Effector memory CD8-positive, alpha-beta T cell (primary cell): ENCODE data around the gene FRAS1.
A peak's percentile ranks its signal among the peaks of the same experiment; 100 is the strongest.

Experiments used
- ATAC-seq: fragments of 150-1000 bp; cut with Tn5 transposase; replicated peaks from 2 replicates; pipeline ENCODE4 v1.10.0; 2021; ENCODE audit warnings: mild to moderate bottlenecking, moderate library complexity
- DNase-seq, 3 experiments: peaks; one replicate each; pipeline ENCODE4 v3.0.0; 2021
- H3K27ac Mint-ChIP-seq, 2 donors: one replicate each; pipeline ENCODE4 v1.8.0; 2022; ENCODE audit warnings: mild to moderate bottlenecking in 2 of 2, mixed read lengths in 2 of 2, moderate library complexity in 2 of 2
- H3K27me3 Mint-ChIP-seq, 2 donors: one replicate each; pipeline ENCODE4 v1.8.0; 2022; ENCODE audit warnings: mixed read lengths in 2 of 2
- H3K36me3 Mint-ChIP-seq: one replicate; pipeline ENCODE4 v1.8.0; 2022; ENCODE audit warnings: mild to moderate bottlenecking, moderate library complexity, mixed read lengths; ENCODE audit not compliant: insufficient read depth
- H3K4me1 Mint-ChIP-seq, 2 donors: one replicate each; pipeline ENCODE4 v1.8.0; 2022; ENCODE audit warnings: low read depth in 2 of 2, mixed read lengths in 2 of 2
- H3K4me3 Mint-ChIP-seq, 2 donors: one replicate each; pipeline ENCODE4 v1.8.0; 2022; ENCODE audit warnings: mild to moderate bottlenecking in 2 of 2, mixed read lengths in 2 of 2, moderate library complexity in 2 of 2
- H3K9me3 Mint-ChIP-seq, 2 donors: one replicate each; pipeline ENCODE4 v1.8.0; 2022; ENCODE audit warnings: mixed read lengths in 2 of 2

FRAS1 gene

GRCh38 chr4:78145622-78146021, 88.5 kb downstream of the FRAS1 start:
- Mint-ChIP-seq H3K27ac (no peak overlapping the region), H3K36me3 (peaks cover 2% of the 10 kb centered on the region), H3K9me3 (peaks cover 0 to 8% of the 10 kb centered on the region in 2 donors), H3K27me3 (peaks cover 11 to 15% of the 10 kb centered on the region in 2 donors), H3K4me1 (no peaks in the 10 kb centered on the region), H3K4me3 (no peak overlapping the region)
- ATAC-seq (no peak), DNase-seq (no peak)

- Mint-ChIP-seq H3K27ac (no peak overlapping the region), H3K9me3 (peaks cover 0 to 2% of the 10 kb centered on the region in 2 donors), H3K36me3 (no peaks in the 10 kb centered on the region), H3K27me3 (peaks cover 11 to 20% of the 10 kb centered on the region in 2 donors), H3K4me3 (no peak overlapping the region), H3K4me1 (no peaks in the 10 kb centered on the region)
- ATAC-seq (no peak), DNase-seq (no peak)
Observed at GRCh38 chr4:78149751-78150542, 92.8 kb downstream of the FRAS1 start.

GRCh38 chr4:78150543-78150864, 93.4 kb downstream of the FRAS1 start:
- Mint-ChIP-seq H3K27ac (no peak overlapping the region), H3K4me3 (no peak overlapping the region), H3K4me1 (no peaks in the 10 kb centered on the region), H3K36me3 (no peaks in the 10 kb centered on the region), H3K27me3 (peaks cover 11 to 20% of the 10 kb centered on the region in 2 donors), H3K9me3 (peaks cover 0 to 2% of the 10 kb centered on the region in 2 donors)
- ATAC-seq (no peak), DNase-seq (no peak)

GRCh38 chr4:78152795-78153194, 95.7 kb downstream of the FRAS1 start:
- Mint-ChIP-seq H3K27ac (no peak overlapping the region), H3K27me3 (peaks cover 23 to 25% of the 10 kb centered on the region in 2 donors)

GRCh38 chr4:78154972-78155590, 98.0 kb downstream of the FRAS1 start:
- Mint-ChIP-seq H3K27ac (no peak overlapping the region), H3K4me3 (no peak overlapping the region), H3K36me3 (no peaks in the 10 kb centered on the region), H3K9me3 (peaks cover 0 to 2% of the 10 kb centered on the region in 2 donors), H3K4me1 (no peaks in the 10 kb centered on the region), H3K27me3 (peaks cover 39 to 44% of the 10 kb centered on the region in 2 donors)
- DNase-seq (no peak), ATAC-seq (no peak)

More at GRCh38 chr4:78152795-78153194, 95.7 kb downstream of the FRAS1 start:
- DNase-seq (no peak), ATAC-seq (no peak)
- H3K4me1 Mint-ChIP-seq = no peaks in the 10 kb centered on the region
- no peak overlapping the region for H3K4me3 Mint-ChIP-seq
- H3K9me3 Mint-ChIP-seq = no peaks in the 10 kb centered on the region
- H3K36me3 Mint-ChIP-seq = no peaks in the 10 kb centered on the region

GRCh38 chr4:78155616-78156105, 98.5 kb downstream of the FRAS1 start:
- ATAC-seq = no peak
- H3K4me1 Mint-ChIP-seq = no peaks in the 10 kb centered on the region
- DNase-seq = no peak
- no peak overlapping the region for H3K4me3 Mint-ChIP-seq
- no peak overlapping the region for H3K27ac Mint-ChIP-seq
- peaks cover 0 to 2% of the 10 kb centered on the region in 2 donors for H3K9me3 Mint-ChIP-seq
- peaks cover 45 to 50% of the 10 kb centered on the region in 2 donors for H3K27me3 Mint-ChIP-seq
- H3K36me3 Mint-ChIP-seq = no peaks in the 10 kb centered on the region

GRCh38 chr4:78156520-78156919, 99.4 kb downstream of the FRAS1 start:
- H3K27me3 Mint-ChIP-seq = peaks cover 47 to 50% of the 10 kb centered on the region in 2 donors
- no peak overlapping the region for H3K27ac Mint-ChIP-seq
- no peaks in the 10 kb centered on the region for H3K36me3 Mint-ChIP-seq
- H3K4me1 Mint-ChIP-seq = no peaks in the 10 kb centered on the region
- no peak for DNase-seq
- no peak for ATAC-seq
- H3K4me3 Mint-ChIP-seq = no peak overlapping the region
- peaks cover 0 to 2% of the 10 kb centered on the region in 2 donors for H3K9me3 Mint-ChIP-seq

GRCh38 chr4:78162342-78162741, 105.2 kb downstream of the FRAS1 start:
- no peak for ATAC-seq
- peaks cover 27 to 31% of the 10 kb centered on the region in 2 donors for H3K27me3 Mint-ChIP-seq
- no peak for DNase-seq

GRCh38 chr4:78162821-78163220, 105.7 kb downstream of the FRAS1 start:
- ATAC-seq (no peak), DNase-seq (no peak)
- Mint-ChIP-seq H3K4me3 (no peak overlapping the region), H3K9me3 (peaks cover 0 to 2% of the 10 kb centered on the region in 2 donors), H3K36me3 (no peaks in the 10 kb centered on the region), H3K27me3 (peaks cover 27 to 28% of the 10 kb centered on the region in 2 donors), H3K27ac (no peak overlapping the region), H3K4me1 (peaks cover 0 to 4% of the 10 kb centered on the region in 2 donors)

More at GRCh38 chr4:78162342-78162741, 105.2 kb downstream of the FRAS1 start:
- Mint-ChIP-seq H3K9me3 (peaks cover 0 to 2% of the 10 kb centered on the region in 2 donors), H3K4me1 (peaks cover 0 to 4% of the 10 kb centered on the region in 2 donors), H3K4me3 (no peak overlapping the region), H3K27ac (no peak overlapping the region), H3K36me3 (no peaks in the 10 kb centered on the region)

GRCh38 chr4:78165758-78166157, 108.6 kb downstream of the FRAS1 start:
- Mint-ChIP-seq H3K4me3 (no peak overlapping the region), H3K27me3 (peaks cover 2 to 5% of the 10 kb centered on the region in 2 donors), H3K9me3 (no peaks in the 10 kb centered on the region)

GRCh38 chr4:78166622-78167021, 109.5 kb downstream of the FRAS1 start:
- Mint-ChIP-seq H3K27me3 (peaks cover 0 to 4% of the 10 kb centered on the region in 2 donors), H3K4me3 (no peak overlapping the region), H3K4me1 (peaks cover 0 to 4% of the 10 kb centered on the region in 2 donors), H3K36me3 (no peaks in the 10 kb centered on the region), H3K27ac (no peak overlapping the region), H3K9me3 (no peaks in the 10 kb centered on the region)
- no peak for DNase-seq
- ATAC-seq = peak; percentile 31

More at GRCh38 chr4:78165758-78166157, 108.6 kb downstream of the FRAS1 start:
- H3K27ac Mint-ChIP-seq = no peak overlapping the region
- peaks cover 0 to 4% of the 10 kb centered on the region in 2 donors for H3K4me1 Mint-ChIP-seq
- no peak for ATAC-seq
- DNase-seq = no peak
- no peaks in the 10 kb centered on the region for H3K36me3 Mint-ChIP-seq

GRCh38 chr4:78167510-78167909, 110.4 kb downstream of the FRAS1 start:
- Mint-ChIP-seq H3K4me1 (peaks cover 0 to 4% of the 10 kb centered on the region in 2 donors), H3K27ac (no peak overlapping the region), H3K27me3 (peaks cover 0 to 11% of the 10 kb centered on the region in 2 donors), H3K36me3 (no peaks in the 10 kb centered on the region), H3K9me3 (no peaks in the 10 kb centered on the region), H3K4me3 (no peak overlapping the region)
- no peak for ATAC-seq
- DNase-seq = no peak

GRCh38 chr4:78168029-78168428, 110.9 kb downstream of the FRAS1 start:
- no peak for ATAC-seq

GRCh38 chr4:78169728-78170127, 112.6 kb downstream of the FRAS1 start:
- ATAC-seq = no peak
- no peak overlapping the region for H3K27ac Mint-ChIP-seq
- no peak overlapping the region for H3K4me3 Mint-ChIP-seq
- H3K36me3 Mint-ChIP-seq = no peaks in the 10 kb centered on the region
- H3K9me3 Mint-ChIP-seq = no peaks in the 10 kb centered on the region
- DNase-seq = no peak
- H3K4me1 Mint-ChIP-seq = peaks cover 0 to 4% of the 10 kb centered on the region in 2 donors
- H3K27me3 Mint-ChIP-seq = peaks cover 0 to 20% of the 10 kb centered on the region in 2 donors

More at GRCh38 chr4:78168029-78168428, 110.9 kb downstream of the FRAS1 start:
- Mint-ChIP-seq H3K4me3 (no peak overlapping the region), H3K4me1 (peaks cover 0 to 4% of the 10 kb centered on the region in 2 donors), H3K27ac (no peak overlapping the region), H3K9me3 (no peaks in the 10 kb centered on the region), H3K27me3 (peaks cover 0 to 12% of the 10 kb centered on the region in 2 donors), H3K36me3 (no peaks in the 10 kb centered on the region)
- no peak for DNase-seq
